Neural progenitor cell (in vitro differentiated cells): ENCODE data around the gene RBM19.

Source experiments
- CTCF ChIP-seq: fragments of 200-600 bp; sonication (generic); IDR thresholded peaks from 2 replicates; pipeline ENCODE4 v1.5.1; 2017; ENCODE audit warnings: antibody characterized with exemption, mild to moderate bottlenecking
- EZH2 ChIP-seq: fragments of 200-600 bp; sonication (generic); IDR thresholded peaks from 2 replicates; pipeline ENCODE4 v1.6.1; 2017; ENCODE audit warnings: antibody characterized with exemption, mild to moderate bottlenecking, moderate library complexity

DNA sequence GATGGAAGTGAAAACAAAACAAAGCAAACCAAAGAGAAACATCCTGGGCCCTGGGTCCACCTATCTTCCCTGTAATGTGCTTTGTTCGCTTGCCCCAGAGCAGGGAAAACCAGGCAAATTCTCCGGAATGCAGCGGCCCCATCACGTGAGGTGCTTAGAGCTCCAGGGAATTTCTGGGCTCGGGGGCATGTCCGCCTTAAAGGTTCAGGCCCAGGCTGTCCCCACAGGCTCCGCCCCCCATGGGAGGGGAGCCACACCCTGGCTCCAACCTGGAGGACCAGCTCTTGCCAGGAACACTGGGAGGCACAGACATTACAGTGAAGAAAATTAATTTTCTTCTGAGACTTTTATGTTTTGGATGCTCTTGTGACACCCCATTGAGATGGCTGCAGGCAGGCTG is 69.9 kb downstream of the RBM19 start:
- no peak for TF ChIP-seq CTCF
- TF ChIP-seq EZH2, result no peak
